Spleen (tissue), 11 donors: ENCODE data around the gene CCDC197. TPM values are rescaled to one million over a fixed set of nuclear protein-coding genes. Genes with fewer than 3 reads are reported as not detected.

Experiments
- DNase-seq: peaks from one replicate; pipeline ENCODE4 v3.0.0-alpha.2; 2020
- H3K27ac ChIP-seq, 8 donors: fragments of 200-600 bp; sonication (generic) in 7 of 8; 1 replicate in 4 of 8; 2 replicates in 4 of 8; pipeline versions ENCODE4 v1.5.0 to v1.8.0; 2016 to 2021; ENCODE audit warnings: inconsistent platforms in 4 of 8, mild to moderate bottlenecking in 4 of 8, moderate library complexity in 1 of 8
- H3K27me3 ChIP-seq, 7 donors: fragments of 200-600 bp; sonication (generic) in 6 of 7; replicated peaks in 1 of 7; 1 replicate in 4 of 7; 2 replicates in 3 of 7; pipeline versions ENCODE4 v1.5.0 to v1.8.0; 2016 to 2021; ENCODE audit warnings: inconsistent platforms in 3 of 7, mild to moderate bottlenecking in 1 of 7
- H3K36me3 ChIP-seq, 6 donors: fragments of 200-600 bp; sonication (generic) in 5 of 6; 1 replicate in 4 of 6; 2 replicates in 2 of 6; pipeline versions ENCODE4 v1.5.0 to v1.8.0; 2016 to 2021; ENCODE audit warnings: inconsistent platforms in 2 of 6
- H3K4me1 ChIP-seq, 6 donors: fragments of 200-600 bp; sonication (generic) in 5 of 6; 1 replicate in 3 of 6; 2 replicates in 3 of 6; pipeline versions ENCODE4 v1.5.0 to v1.8.0; 2016 to 2021; ENCODE audit warnings: inconsistent platforms in 3 of 6
- H3K4me3 ChIP-seq, 8 donors: fragments of 200-600 bp; sonication (generic) in 7 of 8; 1 replicate in 4 of 8; 2 replicates in 4 of 8; pipeline versions ENCODE4 v1.5.0 to v1.8.0; 2016 to 2021; ENCODE audit warnings: inconsistent platforms in 4 of 8, mild to moderate bottlenecking in 4 of 8, moderate library complexity in 2 of 8
- H3K9me3 ChIP-seq, 8 donors: fragments of 200-600 bp; sonication (generic) in 7 of 8; 1 replicate in 4 of 8; 2 replicates in 4 of 8; pipeline versions ENCODE4 v1.5.0 to v1.8.0; 2016 to 2021; ENCODE audit warnings: inconsistent platforms in 4 of 8
- CTCF ChIP-seq, 11 experiments: fragments of 200-600 bp in 7 of 11; fragments of 450-650 bp in 4 of 11; sonication (generic) in 4 of 11; IDR thresholded peaks in 8 of 11; conservative IDR thresholded peaks in 3 of 11; 1 replicate in 7 of 11; 2 replicates in 4 of 11; pipeline versions ENCODE4 v1.4.0 to v1.8.0; 2016 to 2021; ENCODE audit warnings: antibody characterized with exemption in 11 of 11, inconsistent platforms in 4 of 11, mild to moderate bottlenecking in 1 of 11
- POLR2A ChIP-seq, 3 donors: fragments of 450-650 bp; IDR thresholded peaks; one replicate each; pipeline ENCODE4 v1.5.1; 2017; ENCODE audit warnings: antibody characterized with exemption in 3 of 3, mild to moderate bottlenecking in 1 of 3
- POLR2AphosphoS5 ChIP-seq, 3 donors: sonication (generic); formaldehyde crosslinking; IDR thresholded peaks; one replicate each; pipeline ENCODE4 v1.5.1; 2017; ENCODE audit warnings: antibody characterized with exemption in 3 of 3
- WGBS, 5 donors: extraction: QIAGEN DNeasy Blood & Tissue Kit in 3 of 5; methylation state at CpG; one replicate each; pipeline versions ENCODE4 v1.1.5 to v1.1.7; 2013 to 2018; 5-methylcytosine and 5-hydroxymethylcytosine counted together
- intact Hi-C: fragments of 100-400 bp; cut with DNase I; formaldehyde crosslinking; loops from one replicate; pipeline ENCODE4 v1.15.0; 2023; ENCODE audit warnings: low total_unique reads
- polyA plus RNA-seq, 3 donors: library from polyadenylated mRNA; stranded (reverse); fragments of 200-250 nt; gene quantifications; one replicate each; pipeline ENCODE4 v1.2.1, GENCODE V29; 2013
- total RNA-seq, 7 donors: library from RNA; depleted of rRNA in 3 of 7; stranded (reverse); fragments of >200 nt in 3 of 7; fragmentation: NEBNext Ultra II Directional in 4 of 7; extraction: Animal tissue kit (Norgen Biotek cat#: 25700) in 4 of 7; gene quantifications; one replicate each; pipeline versions ENCODE4 v1.1.0 to v1.2.1, GENCODE V29; 2016 to 2021
- donor health status: healthy with polysubstance abuse.
- donor health status: DM: no; HTN: no; CAD: no; lungs with moderate emphysema.
- donor health status: DM: no; HTN: no; CAD: no.
- donor health status: Bipolar disorder and iron deficiency.
- donor health status: healthy.
- donor health status: DM: no; HTN: no; CAD: no.
- donor health status: DM: yes; HTN: yes; CAD: no.

The CCDC197 gene
- total and polyA plus RNA-seq, 10 donors = not detected

- WGBS, 5 donors = 72 to 83% (median 79%) methylated on average over 13 of the region's 13 CpGs
- H3K27me3 ChIP-seq = no peaks in the 10 kb centered on the region
- H3K4me1 ChIP-seq = peaks cover 0 to 45% (median 16%) of the 10 kb centered on the region in 6 donors
- H3K27ac ChIP-seq = no peak overlapping the region
- H3K9me3 ChIP-seq = no peaks in the 10 kb centered on the region
- H3K4me3 ChIP-seq = no peak overlapping the region
- peaks cover 0 to 27% (median 13%) of the 10 kb centered on the region in 6 donors for H3K36me3 ChIP-seq
- TF ChIP-seq POLR2A (IDR thresholded peaks at IDR 0.05) (no peak), POLR2AphosphoS5 (IDR thresholded peaks at IDR 0.05) (peak; percentile 23 to 72 (median 61)), CTCF (IDR thresholded peaks at IDR 0.05 in 8 of 11, conservative IDR thresholded peaks at IDR 0.05 in 3 of 11) (peak in 1 of 11 experiments; percentile 6)
- intact Hi-C loops = no loop called here
- DNase-seq = peak; percentile 76
These were observed 43.7 kb downstream of the CCDC197 start for GRCh38 chr14:94040796-94041195.

DNA sequence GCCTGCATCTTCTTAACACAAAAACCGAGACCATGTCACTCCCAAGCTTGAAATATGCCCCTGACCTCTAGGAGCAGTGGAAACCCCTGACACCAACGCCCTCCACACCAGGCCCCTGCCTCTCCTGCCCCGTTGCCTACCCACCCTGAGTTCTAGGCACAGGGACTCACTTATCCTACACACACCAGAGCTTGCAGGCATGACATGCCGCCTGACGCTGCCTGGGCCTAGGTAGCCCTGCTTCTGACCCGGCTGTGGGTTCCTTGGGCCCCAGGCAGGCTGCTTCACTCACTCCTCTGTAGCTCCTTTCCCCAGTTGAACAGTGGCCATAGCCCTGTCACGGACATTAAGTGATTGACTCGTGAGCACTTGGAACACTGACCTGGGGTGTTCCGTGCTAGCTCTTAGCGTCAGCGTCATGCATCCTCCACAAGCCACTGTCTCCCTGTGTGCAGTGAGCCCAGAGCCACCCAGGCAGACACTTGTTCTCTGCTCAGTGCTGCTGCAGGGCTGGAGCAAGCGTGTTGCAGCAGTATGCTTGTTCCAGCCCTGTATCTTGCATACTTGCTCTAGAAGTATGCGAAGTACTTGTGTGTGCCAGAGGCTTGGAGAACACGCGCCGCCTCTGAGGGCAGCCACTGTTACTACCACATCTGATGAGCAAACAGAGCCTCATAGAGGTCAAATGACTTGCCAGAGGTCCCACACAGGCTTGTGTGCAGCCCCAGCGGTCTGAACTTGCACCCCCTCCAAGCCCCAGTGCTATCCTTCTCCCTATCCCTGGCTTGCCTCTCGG lies 44.6 kb downstream of the CCDC197 start:
- peaks cover 0 to 43% (median 17%) of the 10 kb centered on the region in 6 donors for H3K4me1 ChIP-seq
- no peak for TF ChIP-seq POLR2A (IDR thresholded peaks at IDR 0.05)
- peak; percentile 36 to 65 (median 37) for TF ChIP-seq POLR2AphosphoS5 (IDR thresholded peaks at IDR 0.05)
- intact Hi-C loops = no loop called here
- H3K9me3 ChIP-seq = no peaks in the 10 kb centered on the region
- H3K4me3 ChIP-seq = no peak overlapping the region
- peak; percentile 60 for DNase-seq
- WGBS, 5 donors = 71 to 88% (median 83%) methylated on average over 13 to 18 of the region's 18 CpGs
- H3K36me3 ChIP-seq = peaks cover 0 to 36% (median 22%) of the 10 kb centered on the region in 6 donors
- no peak overlapping the region for H3K27ac ChIP-seq
- no peaks in the 10 kb centered on the region for H3K27me3 ChIP-seq

- 65 to 79% (median 76%) methylated on average over 8 to 12 of the region's 12 CpGs for WGBS, 5 donors
- TF ChIP-seq CTCF (IDR thresholded peaks at IDR 0.05 in 8 of 11, conservative IDR thresholded peaks at IDR 0.05 in 3 of 11) (no peak), POLR2AphosphoS5 (IDR thresholded peaks at IDR 0.05) (no peak), POLR2A (IDR thresholded peaks at IDR 0.05) (no peak)
- DNase-seq = peak; percentile 48
- peaks cover 0 to 51% (median 16%) of the 10 kb centered on the region in 6 donors for H3K4me1 ChIP-seq
- no peak overlapping the region for H3K27ac ChIP-seq
- H3K4me3 ChIP-seq = no peak overlapping the region
- intact Hi-C loops = no loop called here
- no peaks in the 10 kb centered on the region for H3K9me3 ChIP-seq
- H3K27me3 ChIP-seq = no peaks in the 10 kb centered on the region
- H3K36me3 ChIP-seq = peaks cover 0 to 45% (median 30%) of the 10 kb centered on the region in 6 donors
These were observed 45.5 kb downstream of the CCDC197 start for GRCh38 chr14:94042433-94043091.

GRCh38 chr14:94043111-94043755 lies 46.1 kb downstream of the CCDC197 start:
- intact Hi-C loops = no loop called here
- no peak overlapping the region for H3K4me3 ChIP-seq
- peaks cover 0 to 51% (median 36%) of the 10 kb centered on the region in 6 donors for H3K36me3 ChIP-seq
- H3K27me3 ChIP-seq = no peaks in the 10 kb centered on the region
- peak; percentile 66 for DNase-seq
- no peaks in the 10 kb centered on the region for H3K9me3 ChIP-seq
- no peak for TF ChIP-seq POLR2A (IDR thresholded peaks at IDR 0.05)
- no peak for TF ChIP-seq CTCF (IDR thresholded peaks at IDR 0.05 in 8 of 11, conservative IDR thresholded peaks at IDR 0.05 in 3 of 11)
- TF ChIP-seq POLR2AphosphoS5 (IDR thresholded peaks at IDR 0.05) = no peak
- H3K4me1 ChIP-seq = peaks cover 0 to 55% (median 16%) of the 10 kb centered on the region in 6 donors
- WGBS, 5 donors = 85 to 91% (median 86%) methylated on average over 12 to 13 of the region's 13 CpGs
- no peak overlapping the region for H3K27ac ChIP-seq
